ENCODE results near the gene TBC1D24.

GRCh38 chr16:2437032-2437790, 37.7 kb upstream of the TBC1D24 start:
- no peak for TF ChIP-seq CTCF (IDR thresholded peaks at IDR 0.05; ENCODE audit: low read depth, low read length)
- TF ChIP-seq POLR2A (IDR thresholded peaks at IDR 0.05; ENCODE audit: extremely low read depth, insufficient read length), result no peak
- no peak for TF ChIP-seq MAX (IDR thresholded peaks at IDR 0.05; ENCODE audit: low read depth, low read length)
